Ovary (tissue), 3 donors: ENCODE data around the gene CACYBP.

Experiments
- EP300 ChIP-seq: sonication (generic); formaldehyde crosslinking; IDR thresholded peaks from one replicate; pipeline ENCODE4 v1.6.1; 2017; ENCODE audit warnings: antibody characterized with exemption
- POLR2A ChIP-seq: fragments of 450-650 bp; IDR thresholded peaks from one replicate; pipeline ENCODE4 v1.6.1; 2017; ENCODE audit warnings: antibody characterized with exemption, mild to moderate bottlenecking, moderate library complexity
- TF ChIP-seq, protein P1 (sequence below), 3 donors: fragments of 450-650 bp in 2 of 3; fragments of 200-600 bp in 1 of 3; IDR thresholded peaks; one replicate each; pipeline versions ENCODE4 v1.5.1 to v1.8.0; 2016 to 2022; ENCODE audit warnings: antibody characterized with exemption in 3 of 3, mild to moderate bottlenecking in 1 of 3
- donor health status: DM: no; HTN: no; CAD: no.

DNA sequence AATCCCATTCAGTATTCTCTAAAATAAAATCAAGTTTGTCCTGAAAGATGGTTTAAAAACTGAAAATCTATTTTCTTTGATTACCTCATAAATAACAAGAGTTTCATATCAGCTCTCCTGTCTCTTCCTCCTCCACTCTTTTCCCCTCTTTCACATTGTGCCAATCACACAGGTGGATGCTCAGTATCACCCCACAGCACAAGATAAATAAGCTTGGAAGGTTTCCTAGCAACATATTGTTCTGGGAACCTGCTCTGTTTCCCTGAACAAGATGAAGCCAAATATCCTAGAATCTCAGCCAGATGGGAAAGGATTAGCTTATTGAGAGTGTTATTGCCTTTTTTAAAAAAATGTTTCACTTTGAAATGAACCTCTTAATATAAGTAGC lies 45.7 kb upstream of the CACYBP start:
- TF ChIP-seq, protein P1, sequence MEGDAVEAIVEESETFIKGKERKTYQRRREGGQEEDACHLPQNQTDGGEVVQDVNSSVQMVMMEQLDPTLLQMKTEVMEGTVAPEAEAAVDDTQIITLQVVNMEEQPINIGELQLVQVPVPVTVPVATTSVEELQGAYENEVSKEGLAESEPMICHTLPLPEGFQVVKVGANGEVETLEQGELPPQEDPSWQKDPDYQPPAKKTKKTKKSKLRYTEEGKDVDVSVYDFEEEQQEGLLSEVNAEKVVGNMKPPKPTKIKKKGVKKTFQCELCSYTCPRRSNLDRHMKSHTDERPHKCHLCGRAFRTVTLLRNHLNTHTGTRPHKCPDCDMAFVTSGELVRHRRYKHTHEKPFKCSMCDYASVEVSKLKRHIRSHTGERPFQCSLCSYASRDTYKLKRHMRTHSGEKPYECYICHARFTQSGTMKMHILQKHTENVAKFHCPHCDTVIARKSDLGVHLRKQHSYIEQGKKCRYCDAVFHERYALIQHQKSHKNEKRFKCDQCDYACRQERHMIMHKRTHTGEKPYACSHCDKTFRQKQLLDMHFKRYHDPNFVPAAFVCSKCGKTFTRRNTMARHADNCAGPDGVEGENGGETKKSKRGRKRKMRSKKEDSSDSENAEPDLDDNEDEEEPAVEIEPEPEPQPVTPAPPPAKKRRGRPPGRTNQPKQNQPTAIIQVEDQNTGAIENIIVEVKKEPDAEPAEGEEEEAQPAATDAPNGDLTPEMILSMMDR (IDR thresholded peaks at IDR 0.05), result no peak
- TF ChIP-seq POLR2A (no peak), EP300 (no peak)
